A673 (cell line): ENCODE results near the gene CCDC92.

Source experiments
- CTCF ChIP-seq: fragments of 300-800, 200-600 bp; sonication (generic); conservative IDR thresholded peaks from 2 replicates; pipeline ENCODE4 v1.5.1; 2017; ENCODE audit warnings: low read depth, mild to moderate bottlenecking, antibody characterized with exemption, low read length, moderate library complexity, mixed read lengths
- EZH2 ChIP-seq: fragments of 200-600 bp; sonication (generic); IDR thresholded peaks from 2 replicates; pipeline ENCODE4 v1.6.1; 2017; ENCODE audit warnings: borderline replicate concordance, low read depth, mild to moderate bottlenecking, mixed read lengths, antibody characterized with exemption, low read length; ENCODE audit not compliant: poor library complexity, severe bottlenecking

GRCh38 chr12:124006085-124006845, 33.6 kb upstream of the CCDC92 start:
- no peak for TF ChIP-seq CTCF
- TF ChIP-seq EZH2 = no peak
